ENCODE results near the gene LPIN3. TPM values are rescaled to one million over a fixed set of nuclear protein-coding genes. Genes with fewer than 3 reads are reported as not detected.

The LPIN3 gene
- total RNA-seq, 1 experiment from 2014 or later, result 3.8 TPM

- Histone ChIP-seq H2BK20ac (ENCODE audit: low read depth, low read length, poor library complexity, severe bottlenecking) (no peak overlapping the region), H2BK15ac (ENCODE audit: low read depth, low read length) (no peak overlapping the region), H3K79me2 (ENCODE audit: insufficient read depth, low read length) (no peaks in the 10 kb centered on the region), H4K8ac (replicated peaks; ENCODE audit: insufficient read length, low read depth, low read length) (no peak overlapping the region), H3K9ac (ENCODE audit: extremely low read depth, insufficient read length, low read length) (no peak overlapping the region), H4K5ac (ENCODE audit: insufficient read length, low read depth, low read length) (no peak overlapping the region), H3K4me1 (ENCODE audit: insufficient read depth, low read length) (no peaks in the 10 kb centered on the region), H3K9me3 (ENCODE audit: control insufficient read depth, low read depth, low read length) (no peaks in the 10 kb centered on the region), H3K14ac (ENCODE audit: insufficient read depth, low read length) (no peak overlapping the region), H4K91ac (ENCODE audit: insufficient read length, low read depth, low read length) (no peak overlapping the region), H2BK12ac (ENCODE audit: insufficient read length, low read depth, low read length) (no peak overlapping the region), H2BK120ac (ENCODE audit: low read depth, low read length, poor library complexity, severe bottlenecking) (no peak overlapping the region), H3K23ac (ENCODE audit: insufficient read length, low read depth, low read length) (no peak overlapping the region), H3K4ac (ENCODE audit: low read depth, low read length) (no peak overlapping the region), H3K79me1 (ENCODE audit: insufficient read depth, low read depth, low read length, poor library complexity, severe bottlenecking) (no peaks in the 10 kb centered on the region), H3K18ac (ENCODE audit: insufficient read length, low read depth, low read length) (no peak overlapping the region), H2BK5ac (ENCODE audit: insufficient read length, low read length) (no peak overlapping the region), H4K20me1 (ENCODE audit: control insufficient read depth, insufficient read depth, insufficient read length) (no peaks in the 10 kb centered on the region), H3K27ac (ENCODE audit: insufficient read length, low read depth, low read length) (no peak overlapping the region), H2AFZ (ENCODE audit: low read length) (no peak overlapping the region), H3K27me3 (ENCODE audit: insufficient read depth, low read length) (no peaks in the 10 kb centered on the region), H3K4me2 (ENCODE audit: insufficient read depth, insufficient read length, low read length) (no peak overlapping the region), H2AK5ac (ENCODE audit: insufficient read length, low read length) (no peak overlapping the region), H3T11ph (ENCODE audit: low read length) (no peak overlapping the region), H3K56ac (ENCODE audit: insufficient read length, low read depth, low read length) (no peak overlapping the region), H3K23me2 (ENCODE audit: insufficient read length, low read depth, low read length, poor library complexity, severe bottlenecking) (no peaks in the 10 kb centered on the region)
- no peaks in the 10 kb centered on the region for H3K36me3 Mint-ChIP-seq (ENCODE audit: insufficient read depth in 1 of 3, low read depth in 3 of 3)
- peaks cover 2 to 4% of the 10 kb centered on the region in 2 experiments; a peak in 1 of 4 replicates for H3K4me1 Mint-ChIP-seq
- DNase-seq, result no peak
- H3K9me3 Mint-ChIP-seq, result no peaks in the 10 kb centered on the region
- H3K4me3 Mint-ChIP-seq, result no peak overlapping the region
- no peak for TF ChIP-seq CTCF (conservative IDR thresholded peaks at IDR 0.05)
- WGBS (ENCODE audit: extremely low coverage, insufficient read length, low lambda C conversion rate), result no CpG with 5 or more reads among the region's 4 CpGs
- peaks cover 15% of the 10 kb centered on the region for H3K27me3 Mint-ChIP-seq (ENCODE audit: low read depth)
- H3K27ac Mint-ChIP-seq, result no peak overlapping the region
Measured at GRCh38 chr20:41331731-41332130, 8.9 kb upstream of the LPIN3 start.

Measured in H9 (cell line).